ENCODE measurements around the gene ARHGAP27. TPM values are rescaled to one million over a fixed set of nuclear protein-coding genes. Genes with fewer than 3 reads are reported as not detected.
"Not testable (repeated sequence)": the region's sequence is repeated elsewhere in the genome, so short reads cannot be mapped to it uniquely, and the experiment has no call there.

ARHGAP27 gene
- total RNA-seq, 1 donor from 2014 or later: 27.1 TPM

- TF ChIP-seq CTCF (IDR thresholded peaks at IDR 0.05; ENCODE audit: insufficient read depth, low read length, severe bottlenecking): no peak
- no peaks in the 10 kb centered on the region for H3K36me3 ChIP-seq (ENCODE audit: control insufficient read depth, insufficient read depth, low read length)
- DNase-seq (ENCODE audit: low read depth) (no peak), FAIRE-seq (no peak)
- no peaks in the 10 kb centered on the region for H3K27me3 ChIP-seq (ENCODE audit: control insufficient read depth, insufficient read depth, low read length)
- H3K4me3 ChIP-seq (ENCODE audit: low read depth, low read length): no peak overlapping the region
Observed at GRCh38 chr17:45345554-45346215, 87.0 kb downstream of the ARHGAP27 start.

- H3K27me3 ChIP-seq (ENCODE audit: control insufficient read depth, insufficient read depth, low read length): no peaks in the 10 kb centered on the region
- TF ChIP-seq CTCF (IDR thresholded peaks at IDR 0.05; ENCODE audit: insufficient read depth, low read length, severe bottlenecking): no peak
- no peaks in the 10 kb centered on the region for H3K36me3 ChIP-seq (ENCODE audit: control insufficient read depth, insufficient read depth, low read length)
- no peak overlapping the region for H3K4me3 ChIP-seq (ENCODE audit: low read depth, low read length)
- FAIRE-seq (no peak), DNase-seq (ENCODE audit: low read depth) (no peak)
Observed at GRCh38 chr17:45345246-45345553, 87.5 kb downstream of the ARHGAP27 start.

GRCh38 chr17:45343967-45344664 is 88.6 kb downstream of the ARHGAP27 start:
- not testable (repeated sequence) for H3K36me3 ChIP-seq (ENCODE audit: control insufficient read depth, insufficient read depth, low read length); DNase-seq (ENCODE audit: low read depth); H3K4me3 ChIP-seq (ENCODE audit: low read depth, low read length); H3K27me3 ChIP-seq (ENCODE audit: control insufficient read depth, insufficient read depth, low read length); FAIRE-seq

Other genes with a start within 250 kb of the ARHGAP27 start
- 0.53 and 2.0 TPM in 2 replicates for gene FMNL1, start 211.0 kb downstream of the ARHGAP27 start, total RNA-seq
- under 0.01 TPM in 1 of 2 replicates, not detected in the other for gene SPATA32, start 170.8 kb downstream of the ARHGAP27 start, total RNA-seq
- gene MAP3K14, start 115.8 kb downstream of the ARHGAP27 start, total RNA-seq: 0.77 and 0.79 TPM in 2 replicates
- 38.7 and 45.2 TPM in 2 replicates for gene PLEKHM1, start 57.9 kb upstream of the ARHGAP27 start, total RNA-seq

All from bronchial epithelial cell (primary cell).